Natural killer cell treated with Interleukin-12 subunit alpha and Interleukin-12 subunit beta and Interleukin-15 and Interleukin-18, amount 100 ng/mL, for 72 hours (primary cell): ENCODE data around the gene SLC9A4. TPM values are rescaled to one million over a fixed set of nuclear protein-coding genes. Genes with fewer than 3 reads are reported as not detected.
A peak's percentile ranks its signal among the peaks of the same experiment; 100 is the strongest.

Experiments
- ATAC-seq, 2 donors: fragments of 150-1000 bp; cut with Tn5 transposase in 1 of 2; sonication (Bioruptor Pico), chemical (Tn5 transposase) in 1 of 2; 2 replicates each; pipeline ENCODE4 v1.10.0; 2021
- DNase-seq: peaks from one replicate; pipeline ENCODE4 v3.0.0; 2022; ENCODE audit warnings: low spot score
- H3K27ac Mint-ChIP-seq, 2 donors: 1 replicate in 1 of 2; 2 replicates in 1 of 2; pipeline ENCODE4 v1.8.0; 2022; ENCODE audit warnings: mixed read lengths in 2 of 2, mild to moderate bottlenecking in 1 of 2, moderate library complexity in 1 of 2
- H3K27me3 Mint-ChIP-seq, 2 donors: 1 replicate in 1 of 2; 2 replicates in 1 of 2; pipeline ENCODE4 v1.8.0; 2022; ENCODE audit warnings: mixed read lengths in 2 of 2
- H3K36me3 Mint-ChIP-seq: one replicate; pipeline ENCODE4 v1.8.0; 2022; ENCODE audit warnings: mixed read lengths
- H3K4me1 Mint-ChIP-seq, 2 donors: 1 replicate in 1 of 2; 2 replicates in 1 of 2; pipeline ENCODE4 v1.8.0; 2022; ENCODE audit warnings: low read depth in 2 of 2, mixed read lengths in 2 of 2, mild to moderate bottlenecking in 1 of 2
- H3K4me3 Mint-ChIP-seq: one replicate; pipeline ENCODE4 v1.8.0; 2022; ENCODE audit warnings: mixed read lengths
- H3K9me3 Mint-ChIP-seq: 2 replicates; pipeline ENCODE4 v1.8.0; 2022; ENCODE audit warnings: mixed read lengths
- total RNA-seq, 2 donors: library from RNA; stranded (reverse); gene quantifications; one replicate each; pipeline ENCODE4 v1.2.3, GENCODE V29; 2022

SLC9A4 gene
- total RNA-seq, 2 donors from 2014 or later, result 0.10 to 0.14 TPM

DNA sequence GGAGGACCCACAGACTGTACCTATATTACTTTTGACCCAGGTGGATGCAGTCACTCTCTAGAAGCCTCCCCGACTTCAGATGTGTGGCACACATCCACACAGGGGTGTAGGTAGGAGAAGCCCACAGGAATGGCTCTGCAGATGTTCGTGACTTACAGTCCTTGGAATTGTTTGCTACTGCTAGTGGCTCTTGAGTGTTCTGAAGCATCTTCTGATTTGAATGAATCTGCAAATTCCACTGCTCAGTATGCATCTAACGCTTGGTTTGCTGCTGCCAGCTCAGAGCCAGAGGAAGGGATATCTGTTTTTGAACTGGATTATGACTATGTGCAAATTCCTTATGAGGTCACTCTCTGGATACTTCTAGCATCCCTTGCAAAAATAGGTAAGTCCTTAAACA, 605 bp downstream of the SLC9A4 start:
- no peak overlapping the region for H3K27ac Mint-ChIP-seq
- no peak for DNase-seq
- peaks cover 11 to 44% of the 10 kb centered on the region in 2 donors for H3K27me3 Mint-ChIP-seq
- peaks cover 16% of the 10 kb centered on the region for H3K36me3 Mint-ChIP-seq
- ATAC-seq, result no peak
- no peak overlapping the region for H3K4me3 Mint-ChIP-seq
- no peaks in the 10 kb centered on the region for H3K4me1 Mint-ChIP-seq
- peaks cover 4% of the 10 kb centered on the region for H3K9me3 Mint-ChIP-seq

DNA sequence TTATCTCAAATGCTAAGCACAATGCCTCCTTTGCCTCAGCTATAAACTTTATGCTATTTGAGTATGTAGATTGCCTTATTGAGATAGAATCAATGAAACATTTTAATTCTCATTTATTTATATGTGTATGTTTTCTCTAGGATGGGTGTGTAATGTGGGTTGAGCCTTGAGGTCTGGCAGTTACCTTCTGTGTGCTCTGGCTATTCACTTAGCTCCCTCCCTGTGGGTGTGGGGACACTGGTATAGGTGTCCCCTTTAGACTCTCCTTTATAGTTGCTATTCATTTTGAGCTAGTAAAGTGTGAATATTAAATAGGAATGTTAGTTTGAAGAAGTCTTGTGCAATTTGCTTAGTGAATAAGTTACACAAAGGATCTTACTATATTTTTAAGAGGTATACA, 1.8 kb downstream of the SLC9A4 start:
- H3K27me3 Mint-ChIP-seq, result peaks cover 11 to 38% of the 10 kb centered on the region in 2 donors

DNA sequence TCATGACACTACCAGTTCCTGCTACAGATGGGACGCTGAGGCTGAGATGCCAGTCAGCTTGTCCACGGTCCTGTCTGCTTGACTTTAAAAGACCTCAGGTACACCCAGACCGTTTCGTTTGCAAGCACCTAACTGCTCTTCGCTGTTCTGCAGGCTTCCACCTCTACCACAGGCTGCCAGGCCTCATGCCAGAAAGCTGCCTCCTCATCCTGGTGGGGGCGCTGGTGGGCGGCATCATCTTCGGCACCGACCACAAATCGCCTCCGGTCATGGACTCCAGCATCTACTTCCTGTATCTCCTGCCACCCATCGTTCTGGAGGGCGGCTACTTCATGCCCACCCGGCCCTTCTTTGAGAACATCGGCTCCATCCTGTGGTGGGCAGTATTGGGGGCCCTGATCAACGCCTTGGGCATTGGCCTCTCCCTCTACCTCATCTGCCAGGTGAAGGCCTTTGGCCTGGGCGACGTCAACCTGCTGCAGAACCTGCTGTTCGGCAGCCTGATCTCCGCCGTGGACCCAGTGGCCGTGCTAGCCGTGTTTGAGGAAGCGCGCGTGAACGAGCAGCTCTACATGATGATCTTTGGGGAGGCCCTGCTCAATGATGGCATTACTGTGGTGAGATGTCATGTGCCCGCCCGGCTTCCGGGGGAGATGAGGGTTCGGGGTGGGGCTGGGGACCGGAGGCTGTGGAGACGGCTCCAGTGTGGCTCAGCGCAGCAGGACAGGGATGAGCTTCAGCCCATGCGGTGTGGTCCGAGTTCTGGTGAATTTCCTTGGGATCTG, 5.9 kb downstream of the SLC9A4 start:
- ATAC-seq (peak in 1 of 2 donors; percentile 32), DNase-seq (no peak)
- Mint-ChIP-seq H3K27me3 (peaks cover 10 to 22% of the 10 kb centered on the region in 2 donors), H3K9me3 (no peaks in the 10 kb centered on the region), H3K27ac (peak overlapping the region in 1 of 2 donors; percentile 58), H3K36me3 (no peaks in the 10 kb centered on the region), H3K4me1 (peaks cover 3 to 8% of the 10 kb centered on the region in 2 donors), H3K4me3 (peak overlapping the region; percentile 43)

More for the DNA sequence above, 1.8 kb downstream of the SLC9A4 start:
- H3K4me3 Mint-ChIP-seq, result no peak overlapping the region
- H3K36me3 Mint-ChIP-seq, result peaks cover 9% of the 10 kb centered on the region
- H3K4me1 Mint-ChIP-seq, result no peaks in the 10 kb centered on the region
- peaks cover 4% of the 10 kb centered on the region for H3K9me3 Mint-ChIP-seq
- DNase-seq (no peak), ATAC-seq (no peak)
- H3K27ac Mint-ChIP-seq, result no peak overlapping the region

DNA sequence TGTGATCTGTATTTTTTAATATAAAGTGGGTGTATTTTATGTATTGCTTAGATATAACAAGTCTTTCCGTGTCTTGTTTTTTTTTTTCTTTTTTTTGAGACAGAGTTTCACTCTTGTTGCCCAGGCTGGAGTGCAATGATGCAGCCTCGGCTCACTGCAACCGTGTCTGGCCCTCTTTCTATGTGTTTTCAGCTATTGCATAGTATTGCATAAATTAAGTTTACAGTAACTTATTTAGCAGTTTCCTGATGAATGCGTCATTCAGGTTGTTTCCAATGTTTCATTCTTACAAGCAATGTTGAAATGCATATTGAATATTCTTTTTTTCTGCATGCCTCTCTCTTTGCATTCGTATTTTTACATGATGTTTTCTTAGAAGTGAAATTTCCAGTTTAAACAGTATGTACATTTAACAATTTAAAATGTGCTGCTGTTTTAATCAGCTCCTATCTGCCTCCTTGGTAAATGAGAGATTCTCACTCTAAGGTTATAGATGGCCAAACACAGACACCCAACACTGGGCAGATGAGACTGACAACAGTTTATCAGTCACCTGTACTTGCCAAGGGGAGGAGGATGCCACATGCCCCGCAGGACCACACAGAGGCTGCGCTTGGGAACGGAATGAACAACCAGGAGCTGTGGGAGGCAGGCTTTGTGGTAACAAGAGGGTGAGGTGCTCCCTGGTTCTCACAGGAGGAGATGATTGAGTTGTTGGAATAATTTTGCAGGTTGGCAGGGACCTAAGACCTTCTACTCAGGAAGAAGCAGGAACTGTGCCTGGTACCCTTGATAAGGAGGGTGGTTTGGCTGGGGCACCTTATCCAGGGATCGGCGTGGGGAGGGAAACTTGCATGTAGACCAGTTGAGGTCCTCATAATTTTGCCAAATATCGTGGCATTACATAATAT, 7.5 kb downstream of the SLC9A4 start:
- peaks cover 10 to 22% of the 10 kb centered on the region in 2 donors for H3K27me3 Mint-ChIP-seq
- H3K9me3 Mint-ChIP-seq, result no peaks in the 10 kb centered on the region
- H3K27ac Mint-ChIP-seq, result peak overlapping the region; percentile 42 to 58
- no peaks in the 10 kb centered on the region for H3K36me3 Mint-ChIP-seq
- H3K4me3 Mint-ChIP-seq, result peak overlapping the region; percentile 51
- peak in 1 of 2 donors; percentile 73 for ATAC-seq
- H3K4me1 Mint-ChIP-seq, result peaks cover 3 to 8% of the 10 kb centered on the region in 2 donors
- no peak for DNase-seq

DNA sequence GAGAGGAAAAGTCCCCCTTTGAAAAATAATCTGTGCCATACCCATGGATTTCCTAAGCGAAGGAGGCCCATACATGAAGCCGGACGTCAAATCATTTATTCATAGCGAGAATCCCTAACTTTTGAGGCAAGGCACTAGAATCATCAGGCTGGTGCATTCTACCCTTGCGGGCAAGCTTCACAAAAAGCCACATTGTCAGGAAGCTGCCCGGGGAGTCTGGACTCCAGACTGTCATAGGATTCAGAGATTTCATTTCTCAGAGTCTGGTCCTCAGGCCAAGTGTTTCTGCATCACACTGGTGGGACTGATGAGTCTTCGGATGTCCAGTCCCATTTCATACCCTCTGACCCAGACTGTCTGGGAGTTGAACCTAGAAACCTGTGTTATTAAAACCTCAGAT, 8.9 kb downstream of the SLC9A4 start:
- H3K9me3 Mint-ChIP-seq, result no peaks in the 10 kb centered on the region
- H3K4me3 Mint-ChIP-seq, result no peak overlapping the region
- DNase-seq (no peak), ATAC-seq (no peak)
- H3K4me1 Mint-ChIP-seq, result peaks cover 4 to 11% of the 10 kb centered on the region in 2 donors
- no peaks in the 10 kb centered on the region for H3K36me3 Mint-ChIP-seq
- no peak overlapping the region for H3K27ac Mint-ChIP-seq
- peaks cover 8 to 14% of the 10 kb centered on the region in 2 donors for H3K27me3 Mint-ChIP-seq

DNA sequence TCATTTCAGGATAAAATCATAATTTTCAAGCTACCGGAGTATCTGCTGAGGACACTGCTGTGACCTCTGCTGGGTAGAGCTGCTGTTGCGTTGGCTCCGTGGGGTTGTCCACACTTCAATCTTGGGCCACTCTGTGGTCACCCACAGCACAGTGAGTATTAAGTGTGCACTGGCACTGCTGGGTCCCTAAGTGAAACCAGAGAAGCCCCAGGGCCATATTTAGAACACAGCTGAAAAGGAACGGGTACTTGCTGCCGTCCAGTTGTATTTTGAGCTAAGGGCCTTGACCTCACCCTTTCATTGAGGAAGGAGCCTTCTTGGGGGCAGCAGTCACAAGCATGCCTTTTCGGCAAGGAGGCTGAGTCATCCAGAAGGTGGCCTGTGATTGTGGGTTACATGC, 10.1 kb downstream of the SLC9A4 start:
- ATAC-seq, result no peak
- H3K36me3 Mint-ChIP-seq, result no peaks in the 10 kb centered on the region
- H3K27me3 Mint-ChIP-seq, result peaks cover 2% of the 10 kb centered on the region in 2 donors
- no peaks in the 10 kb centered on the region for H3K9me3 Mint-ChIP-seq
- H3K4me3 Mint-ChIP-seq, result no peak overlapping the region
- H3K4me1 Mint-ChIP-seq, result peaks cover 11 to 20% of the 10 kb centered on the region in 2 donors
- no peak for DNase-seq
- no peak overlapping the region for H3K27ac Mint-ChIP-seq

DNA sequence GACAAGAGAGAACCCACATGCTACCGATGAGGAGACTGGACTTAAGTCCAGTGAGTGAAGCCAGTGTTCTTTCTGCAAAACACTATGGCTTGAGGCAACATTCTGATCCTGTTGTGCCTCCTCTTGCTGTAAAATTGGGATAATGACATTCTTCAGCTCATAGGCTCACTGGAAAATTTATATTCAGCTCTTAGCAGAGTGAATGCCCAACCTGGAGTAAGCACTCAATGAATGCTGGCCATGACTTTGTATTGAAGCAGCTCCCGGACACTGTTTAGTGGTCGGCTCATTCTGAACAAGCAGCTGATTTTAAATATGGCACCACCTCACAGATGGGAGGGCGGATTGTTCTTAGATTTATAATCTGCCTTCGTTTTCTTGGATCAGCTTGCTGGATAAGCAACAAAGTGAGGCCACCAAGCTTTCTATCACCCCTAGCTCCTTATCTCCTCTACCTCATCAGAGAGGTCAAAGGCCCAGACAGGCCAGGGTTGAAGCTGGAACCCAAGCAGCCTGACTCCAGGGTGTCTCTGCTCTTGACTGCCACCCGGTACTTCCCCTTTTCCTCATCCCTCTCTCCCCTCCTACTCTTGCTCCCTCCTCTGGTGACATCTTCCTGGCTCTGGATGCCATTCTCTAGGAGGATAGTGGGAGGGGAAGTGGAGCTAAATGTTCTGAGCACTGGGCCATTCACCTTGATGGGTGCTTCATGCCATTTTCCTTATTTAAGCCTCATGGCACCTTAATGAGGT, 11.5 kb downstream of the SLC9A4 start:
- Mint-ChIP-seq H3K27ac (no peak overlapping the region), H3K36me3 (no peaks in the 10 kb centered on the region), H3K9me3 (no peaks in the 10 kb centered on the region), H3K27me3 (peaks cover 0 to 2% of the 10 kb centered on the region in 2 donors), H3K4me3 (no peak overlapping the region), H3K4me1 (peaks cover 18 to 29% of the 10 kb centered on the region in 2 donors)
- no peak for ATAC-seq
- DNase-seq, result no peak

DNA sequence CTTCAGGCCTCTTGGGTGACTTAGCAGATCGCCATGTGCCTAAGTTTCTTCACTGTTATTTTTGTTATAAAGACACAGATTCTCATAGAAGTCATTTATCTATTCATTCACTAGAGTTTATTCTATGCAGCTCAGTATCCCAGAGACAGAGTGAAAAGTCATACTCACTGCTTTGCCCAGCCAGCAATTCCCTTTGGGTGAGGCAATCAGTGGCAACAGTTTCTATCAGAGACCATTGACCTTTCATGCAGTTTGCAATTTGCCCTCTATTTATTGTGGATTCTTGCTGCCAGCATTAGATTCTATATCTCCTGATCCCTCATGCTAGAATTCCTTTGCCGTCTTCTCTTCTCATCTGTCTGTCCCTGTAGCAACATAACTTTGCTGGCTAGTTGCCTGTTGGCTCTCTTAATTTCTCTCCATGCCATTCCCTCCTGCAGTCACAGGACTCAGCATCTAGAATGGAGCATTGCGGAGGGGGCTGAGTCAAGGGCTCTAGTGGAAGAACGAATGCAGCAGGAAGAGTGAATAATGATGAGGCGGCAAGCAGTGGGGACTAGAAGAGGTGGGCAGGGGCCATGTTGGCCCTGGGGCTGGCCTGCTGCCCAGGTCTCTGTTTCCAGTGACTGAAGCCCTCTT, 12.2 kb downstream of the SLC9A4 start:
- ATAC-seq (no peak), DNase-seq (no peak)
- Mint-ChIP-seq H3K27ac (no peak overlapping the region), H3K36me3 (no peaks in the 10 kb centered on the region), H3K9me3 (no peaks in the 10 kb centered on the region), H3K27me3 (peaks cover 0 to 2% of the 10 kb centered on the region in 2 donors), H3K4me1 (peaks cover 26 to 34% of the 10 kb centered on the region in 2 donors), H3K4me3 (no peak overlapping the region)

DNA sequence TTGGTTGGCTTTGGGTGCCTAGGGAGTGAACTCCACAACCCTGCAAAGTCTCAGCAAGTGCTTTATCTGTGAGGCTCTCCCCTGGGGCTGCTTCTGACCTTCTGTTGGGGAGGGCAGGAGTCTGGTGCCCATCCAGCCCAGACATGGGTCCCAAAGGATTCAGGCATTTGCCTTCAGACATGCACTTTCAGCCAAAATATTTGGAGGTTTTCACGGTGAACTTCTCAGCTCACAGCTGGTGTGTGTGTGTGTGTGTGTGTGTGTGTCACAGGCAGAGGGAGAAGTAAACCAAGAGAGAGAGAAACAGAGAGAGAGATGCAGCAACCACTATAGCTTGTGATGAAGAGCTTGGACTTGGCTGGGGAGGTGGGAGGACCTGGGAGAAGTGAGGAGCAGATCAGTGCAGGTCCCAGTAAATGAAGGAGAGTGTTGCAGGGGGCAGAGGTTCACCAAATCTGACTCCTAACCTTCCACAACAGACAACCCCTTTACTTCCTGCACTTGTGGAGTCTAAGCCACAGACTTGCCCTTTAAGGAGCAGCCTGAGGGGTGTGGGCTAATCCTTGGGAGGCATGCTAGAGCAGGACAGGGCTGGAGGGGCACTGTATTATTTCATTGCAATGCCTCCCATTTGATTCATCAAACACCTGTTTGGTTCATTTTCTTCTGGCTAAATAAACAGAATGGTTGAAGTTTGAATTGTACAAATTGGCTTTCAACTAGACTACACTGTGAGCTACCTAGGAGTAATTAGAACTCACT, 14.1 kb downstream of the SLC9A4 start:
- no peak overlapping the region for H3K27ac Mint-ChIP-seq
- H3K4me1 Mint-ChIP-seq, result peaks cover 26 to 36% of the 10 kb centered on the region in 2 donors
- no peaks in the 10 kb centered on the region for H3K36me3 Mint-ChIP-seq

DNA sequence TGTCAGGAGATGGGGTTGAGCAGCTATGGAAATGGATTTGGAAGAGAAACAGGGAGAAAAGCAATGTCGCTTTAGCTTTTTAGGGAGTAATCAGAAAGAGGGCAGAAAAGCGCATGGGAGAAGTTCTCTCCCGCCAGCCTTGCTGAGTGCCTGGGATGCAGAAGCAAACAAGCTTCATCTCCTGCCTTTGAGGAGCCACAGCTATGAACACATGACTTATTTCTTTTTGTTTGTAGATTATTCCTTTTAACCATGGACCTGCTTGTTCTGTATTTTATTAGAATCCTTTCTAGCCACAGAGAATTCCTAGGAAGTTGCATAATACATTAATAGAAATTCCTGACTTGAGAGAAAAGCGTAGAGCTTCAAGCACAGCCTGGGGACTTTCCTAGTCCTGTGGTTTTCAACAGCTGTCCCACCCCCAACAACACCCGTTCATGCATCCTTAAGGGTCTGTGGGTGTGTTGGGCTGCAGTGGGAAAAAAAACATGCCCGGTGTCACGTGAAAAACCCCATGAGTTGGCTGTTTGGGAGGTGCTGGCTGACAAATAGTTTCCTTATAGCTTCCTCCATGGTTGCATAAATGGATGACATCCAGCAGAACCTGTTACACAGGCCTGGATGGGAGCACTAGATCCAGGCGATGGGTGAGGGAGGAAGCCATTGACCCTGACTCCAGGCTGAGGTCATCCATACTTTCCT, 14.9 kb downstream of the SLC9A4 start:
- no peak for ATAC-seq
- DNase-seq, result no peak
- peaks cover 2% of the 10 kb centered on the region for H3K36me3 Mint-ChIP-seq
- peaks cover 26 to 36% of the 10 kb centered on the region in 2 donors for H3K4me1 Mint-ChIP-seq
- H3K27me3 Mint-ChIP-seq, result no peaks in the 10 kb centered on the region
- no peak overlapping the region for H3K27ac Mint-ChIP-seq
- no peak overlapping the region for H3K4me3 Mint-ChIP-seq
- H3K9me3 Mint-ChIP-seq, result no peaks in the 10 kb centered on the region

More for the DNA sequence above, 14.1 kb downstream of the SLC9A4 start:
- Mint-ChIP-seq H3K27me3 (no peaks in the 10 kb centered on the region), H3K4me3 (no peak overlapping the region), H3K9me3 (no peaks in the 10 kb centered on the region)
- no peak for DNase-seq
- ATAC-seq, result no peak

DNA sequence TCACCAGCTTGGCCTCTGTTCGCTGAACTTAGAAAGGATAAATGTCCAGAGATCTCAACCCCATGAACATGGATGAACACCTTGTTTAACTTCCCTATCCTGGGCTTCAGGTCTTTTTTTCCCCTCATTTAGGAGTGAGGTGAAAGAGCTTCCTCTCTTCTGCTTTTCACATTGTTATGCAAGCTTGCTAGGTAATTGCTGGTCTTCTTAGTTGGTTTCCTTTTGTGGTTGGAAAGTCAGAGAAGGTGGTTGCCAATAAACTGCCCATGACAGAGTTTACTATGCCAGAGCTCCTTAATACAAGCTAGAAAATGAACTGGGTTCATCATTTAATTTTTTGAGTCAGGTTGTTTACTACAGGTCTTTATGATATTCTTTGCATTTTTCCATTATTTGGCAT, 16.6 kb downstream of the SLC9A4 start:
- ATAC-seq, result peak; percentile 73 to 77
- Mint-ChIP-seq H3K9me3 (no peaks in the 10 kb centered on the region), H3K36me3 (peaks cover 7% of the 10 kb centered on the region), H3K4me1 (peaks cover 26 to 36% of the 10 kb centered on the region in 2 donors), H3K4me3 (peak overlapping the region; percentile 35), H3K27me3 (no peaks in the 10 kb centered on the region), H3K27ac (peak overlapping the region; percentile 2 to 28)
- DNase-seq, result peak; percentile 69

DNA sequence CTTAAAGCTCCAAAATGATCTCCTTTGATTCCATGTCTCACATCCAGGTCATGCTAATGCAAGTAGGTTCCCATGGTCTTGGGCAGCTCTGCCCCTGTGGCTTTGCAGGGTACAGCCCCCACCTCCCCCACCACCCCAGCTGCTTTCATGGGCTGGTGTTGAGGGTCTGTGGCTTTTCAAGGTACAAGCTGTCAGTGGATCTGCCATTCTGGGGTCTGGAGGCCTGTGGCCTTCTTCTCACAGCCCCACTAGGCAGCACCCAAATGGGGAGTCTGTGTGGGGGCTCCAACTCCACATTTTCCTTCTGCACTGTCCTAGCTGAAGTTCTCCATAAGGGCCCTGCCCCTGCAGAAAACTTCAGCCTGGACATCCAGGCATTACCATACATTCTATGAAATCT, 19.0 kb downstream of the SLC9A4 start:
- Mint-ChIP-seq H3K9me3 (no peaks in the 10 kb centered on the region), H3K36me3 (peaks cover 7% of the 10 kb centered on the region), H3K4me1 (peaks cover 24 to 32% of the 10 kb centered on the region in 2 donors), H3K4me3 (no peak overlapping the region), H3K27ac (no peak overlapping the region), H3K27me3 (peaks cover 2 to 10% of the 10 kb centered on the region in 2 donors)
- ATAC-seq (no peak), DNase-seq (no peak)
